Thoracic aorta (tissue), 2 donors: ENCODE data around the gene TMEM239. TPM values are rescaled to one million over a fixed set of nuclear protein-coding genes. Genes with fewer than 3 reads are reported as not detected.
"Not testable (repeated sequence)": the region's sequence is repeated elsewhere in the genome, so short reads cannot be mapped to it uniquely, and the experiment has no call there.

Source experiments
- ATAC-seq: fragments of 150-250 bp; one replicate; pipeline ENCODE4 v1.8.0; 2017; ENCODE audit warnings: low read depth; ENCODE audit not compliant: insufficient number of reproducible peaks, low FRiP score
- DNase-seq: peaks from one replicate; pipeline ENCODE4 v3.0.0-alpha.2; 2020; ENCODE audit warnings: low spot score
- H3K27ac ChIP-seq, 2 donors: fragments of 200-600 bp; sonication (generic); 1 replicate in 1 of 2; 2 replicates in 1 of 2; pipeline ENCODE4 v1.5.1; 2016; ENCODE audit warnings: mild to moderate bottlenecking in 2 of 2, moderate library complexity in 2 of 2
- H3K27me3 ChIP-seq: fragments of 200-600 bp; sonication (generic); replicated peaks from 2 replicates; pipeline ENCODE4 v1.6.0; 2016; ENCODE audit warnings: mild to moderate bottlenecking; ENCODE audit not compliant: insufficient read depth
- H3K36me3 ChIP-seq: fragments of 200-600 bp; sonication (generic); one replicate; pipeline ENCODE4 v1.5.1; 2016
- H3K4me1 ChIP-seq, 2 donors: fragments of 200-600 bp; sonication (generic); 1 replicate in 1 of 2; 2 replicates in 1 of 2; pipeline versions ENCODE4 v1.5.1 to v1.6.0; 2016; ENCODE audit warnings: low read depth in 2 of 2, mild to moderate bottlenecking in 1 of 2; ENCODE audit not compliant: control insufficient read depth in 1 of 2
- H3K4me3 ChIP-seq: fragments of 200-600 bp; sonication (generic); 2 replicates; pipeline ENCODE4 v1.5.1; 2016; ENCODE audit warnings: mild to moderate bottlenecking
- H3K9me3 ChIP-seq: fragments of 200-600 bp; sonication (generic); 2 replicates; pipeline ENCODE4 v1.5.1; 2016
- total RNA-seq, 2 donors: library from RNA; depleted of rRNA; stranded (reverse); fragments of >200 nt; gene quantifications; one replicate each; pipeline versions ENCODE4 v1.1.0 to v1.2.3, GENCODE V29; 2016
- TF ChIP-seq, protein P1 (sequence below): fragments of 200-600 bp; sonication (generic); IDR thresholded peaks from one replicate; pipeline ENCODE4 v1.5.1; 2019; ENCODE audit warnings: antibody characterized with exemption

The TMEM239 gene
- total RNA-seq, 2 donors from 2014 or later, result not detected

DNA sequence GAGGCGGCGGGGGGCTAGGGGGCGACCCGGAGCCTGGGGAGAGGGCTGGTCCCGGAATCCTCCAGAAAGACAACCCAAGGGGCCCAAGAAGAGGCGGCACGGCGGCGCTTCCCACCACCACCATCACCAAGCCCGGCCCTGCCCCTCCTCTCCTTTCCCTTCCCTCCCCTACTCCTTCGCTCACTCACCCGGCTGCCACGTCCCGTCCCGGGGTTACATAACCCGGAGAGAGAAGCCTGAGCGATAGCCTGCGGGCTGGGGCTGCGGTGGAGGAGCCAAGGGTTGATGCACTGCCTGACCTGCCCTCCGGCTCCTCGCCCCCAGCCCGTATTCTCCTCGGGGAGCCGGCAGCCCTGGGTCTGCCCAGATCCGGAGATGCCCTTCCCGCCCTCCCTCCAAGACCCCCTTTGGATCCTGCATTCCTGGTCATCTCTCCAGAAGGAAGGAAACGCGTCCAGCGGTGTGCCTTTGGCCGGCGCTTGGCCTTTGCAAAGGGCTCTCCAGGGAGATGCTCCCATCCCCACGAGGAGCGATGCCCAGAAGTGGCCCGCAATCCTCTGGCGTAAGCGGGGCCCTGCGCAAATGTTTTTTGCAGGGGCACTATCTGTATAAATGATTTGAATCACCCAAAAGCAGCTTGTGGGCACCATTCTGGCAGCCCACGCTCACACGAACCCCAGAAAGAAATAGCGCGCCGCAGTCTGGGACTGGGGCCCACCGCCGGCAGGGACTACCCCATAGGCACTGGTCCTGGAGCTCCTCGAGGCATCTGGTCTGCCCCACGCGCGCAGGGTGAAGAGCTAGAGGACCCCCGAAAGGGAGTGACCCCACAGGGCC lies 11.1 kb upstream of the TMEM239 start:
- Histone ChIP-seq H3K36me3 (no peaks in the 10 kb centered on the region), H3K4me1 (peaks cover 0 to 10% of the 10 kb centered on the region in 2 donors), H3K9me3 (no peaks in the 10 kb centered on the region), H3K27me3 (peaks cover 7% of the 10 kb centered on the region), H3K27ac (no peak overlapping the region), H3K4me3 (no peak overlapping the region)
- TF ChIP-seq, protein P1, sequence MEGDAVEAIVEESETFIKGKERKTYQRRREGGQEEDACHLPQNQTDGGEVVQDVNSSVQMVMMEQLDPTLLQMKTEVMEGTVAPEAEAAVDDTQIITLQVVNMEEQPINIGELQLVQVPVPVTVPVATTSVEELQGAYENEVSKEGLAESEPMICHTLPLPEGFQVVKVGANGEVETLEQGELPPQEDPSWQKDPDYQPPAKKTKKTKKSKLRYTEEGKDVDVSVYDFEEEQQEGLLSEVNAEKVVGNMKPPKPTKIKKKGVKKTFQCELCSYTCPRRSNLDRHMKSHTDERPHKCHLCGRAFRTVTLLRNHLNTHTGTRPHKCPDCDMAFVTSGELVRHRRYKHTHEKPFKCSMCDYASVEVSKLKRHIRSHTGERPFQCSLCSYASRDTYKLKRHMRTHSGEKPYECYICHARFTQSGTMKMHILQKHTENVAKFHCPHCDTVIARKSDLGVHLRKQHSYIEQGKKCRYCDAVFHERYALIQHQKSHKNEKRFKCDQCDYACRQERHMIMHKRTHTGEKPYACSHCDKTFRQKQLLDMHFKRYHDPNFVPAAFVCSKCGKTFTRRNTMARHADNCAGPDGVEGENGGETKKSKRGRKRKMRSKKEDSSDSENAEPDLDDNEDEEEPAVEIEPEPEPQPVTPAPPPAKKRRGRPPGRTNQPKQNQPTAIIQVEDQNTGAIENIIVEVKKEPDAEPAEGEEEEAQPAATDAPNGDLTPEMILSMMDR, result no peak
- DNase-seq (no peak), ATAC-seq (no peak)

GRCh38 chr20:2805689-2806350 lies 10.3 kb upstream of the TMEM239 start:
- TF ChIP-seq, protein P1, result no peak
- no peak for ATAC-seq
- Histone ChIP-seq H3K9me3 (no peaks in the 10 kb centered on the region), H3K27me3 (peaks cover 7% of the 10 kb centered on the region), H3K4me1 (peaks cover 0 to 6% of the 10 kb centered on the region in 2 donors), H3K27ac (no peak overlapping the region), H3K4me3 (no peak overlapping the region), H3K36me3 (no peaks in the 10 kb centered on the region)
- DNase-seq, result no peak

DNA sequence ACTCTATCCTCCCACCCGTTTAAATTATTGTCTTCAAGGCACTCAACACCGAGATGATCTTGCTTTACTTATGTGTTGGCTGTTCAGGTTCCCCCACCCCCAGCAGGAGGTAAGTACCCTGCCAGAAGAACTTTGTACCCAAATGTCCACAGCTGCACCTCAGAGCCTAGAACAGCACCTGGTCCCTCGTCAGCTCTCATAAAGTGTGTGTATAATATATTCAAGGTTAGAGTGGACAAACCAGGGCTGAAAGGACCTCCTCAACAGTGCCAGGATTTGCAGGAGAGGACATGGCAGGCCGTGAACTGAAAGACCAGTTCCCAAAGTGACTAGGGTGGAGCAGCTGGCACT lies 9.8 kb upstream of the TMEM239 start:
- H3K27me3 ChIP-seq, result peaks cover 7% of the 10 kb centered on the region
- no peak overlapping the region for H3K4me3 ChIP-seq
- no peaks in the 10 kb centered on the region for H3K36me3 ChIP-seq
- H3K4me1 ChIP-seq, result peaks cover 0 to 6% of the 10 kb centered on the region in 2 donors
- ATAC-seq, result no peak
- H3K27ac ChIP-seq, result no peak overlapping the region
- no peaks in the 10 kb centered on the region for H3K9me3 ChIP-seq
- DNase-seq, result no peak
- TF ChIP-seq, protein P1, result no peak

DNA sequence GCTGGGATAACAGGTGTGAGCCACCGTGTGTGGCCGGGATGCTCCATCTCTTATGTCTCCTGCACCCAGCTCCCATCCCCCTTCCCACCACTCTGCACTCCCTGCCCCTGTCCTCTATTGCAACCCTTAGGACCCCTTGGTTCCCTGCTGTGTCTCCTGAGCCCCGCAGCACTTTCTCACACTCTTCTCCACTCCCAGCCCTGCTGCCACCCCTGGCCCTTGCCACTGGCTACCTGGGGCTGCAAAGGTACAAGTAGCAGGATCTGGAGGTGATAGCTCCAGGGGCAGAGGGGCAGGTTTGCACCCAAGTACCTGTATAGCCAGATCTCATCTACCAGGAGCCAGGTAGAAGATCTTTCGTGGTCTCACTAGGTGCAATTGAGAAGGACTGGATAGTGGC lies 9.1 kb upstream of the TMEM239 start:
- ATAC-seq, result no peak
- Histone ChIP-seq H3K4me3 (no peak overlapping the region), H3K4me1 (peaks cover 0 to 6% of the 10 kb centered on the region in 2 donors), H3K27me3 (peaks cover 7% of the 10 kb centered on the region), H3K9me3 (no peaks in the 10 kb centered on the region), H3K27ac (no peak overlapping the region), H3K36me3 (no peaks in the 10 kb centered on the region)
- TF ChIP-seq, protein P1, result no peak
- DNase-seq, result no peak

- ATAC-seq, H3K4me3 ChIP-seq, H3K27ac ChIP-seq, H3K27me3 ChIP-seq, H3K9me3 ChIP-seq, H3K4me1 ChIP-seq, H3K36me3 ChIP-seq, DNase-seq: not testable (repeated sequence)
Measured at GRCh38 chr20:2807929-2808328, 8.2 kb upstream of the TMEM239 start.
